Measurements from ENCODE around the gene USP27X. TPM values are rescaled to one million over a fixed set of nuclear protein-coding genes. Genes with fewer than 3 reads are reported as not detected.

Gene USP27X
- total and polyA plus RNA-seq, 2 donors from 2014 or later = 3.3 to 4.3 TPM

DNA sequence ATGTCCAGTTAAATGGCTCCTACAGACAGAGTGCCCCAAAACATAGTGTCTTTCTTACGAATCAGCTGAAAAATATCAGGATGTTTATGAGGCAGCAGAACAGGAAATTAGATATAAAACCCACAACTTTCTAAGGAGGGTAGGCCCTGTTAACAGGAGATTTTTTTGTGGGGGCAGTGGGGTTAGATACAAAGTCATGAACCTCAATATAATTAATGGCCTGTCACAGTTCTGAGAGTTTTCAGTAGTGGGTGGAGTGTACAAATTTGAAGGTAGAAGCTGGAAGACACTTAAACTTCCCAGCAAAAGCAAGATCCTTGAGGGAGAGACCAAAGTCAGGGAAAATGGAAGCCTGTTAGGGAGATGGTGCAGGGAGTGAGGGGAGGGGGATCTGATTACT is 32.8 kb upstream of the USP27X start:
- DNase-seq (peak in 2 of 5 donors; percentile 22 to 29), FAIRE-seq (no peak)
- peaks cover under 1% of the 10 kb centered on the region for H3K27me3 ChIP-seq (ENCODE audit: control insufficient read depth, insufficient read depth, low read length)
- H3K4me1 ChIP-seq (ENCODE audit: control insufficient read depth in 2 of 3, insufficient read depth in 2 of 3, low read depth in 1 of 3, low read length in 3 of 3) = no peaks in the 10 kb centered on the region
- no peak overlapping the region for H3K27ac ChIP-seq (ENCODE audit: low read depth in 2 of 2, low read length in 2 of 2)
- intact Hi-C loops (cut with DNase I) = no loop called here
- TF ChIP-seq, protein P1, sequence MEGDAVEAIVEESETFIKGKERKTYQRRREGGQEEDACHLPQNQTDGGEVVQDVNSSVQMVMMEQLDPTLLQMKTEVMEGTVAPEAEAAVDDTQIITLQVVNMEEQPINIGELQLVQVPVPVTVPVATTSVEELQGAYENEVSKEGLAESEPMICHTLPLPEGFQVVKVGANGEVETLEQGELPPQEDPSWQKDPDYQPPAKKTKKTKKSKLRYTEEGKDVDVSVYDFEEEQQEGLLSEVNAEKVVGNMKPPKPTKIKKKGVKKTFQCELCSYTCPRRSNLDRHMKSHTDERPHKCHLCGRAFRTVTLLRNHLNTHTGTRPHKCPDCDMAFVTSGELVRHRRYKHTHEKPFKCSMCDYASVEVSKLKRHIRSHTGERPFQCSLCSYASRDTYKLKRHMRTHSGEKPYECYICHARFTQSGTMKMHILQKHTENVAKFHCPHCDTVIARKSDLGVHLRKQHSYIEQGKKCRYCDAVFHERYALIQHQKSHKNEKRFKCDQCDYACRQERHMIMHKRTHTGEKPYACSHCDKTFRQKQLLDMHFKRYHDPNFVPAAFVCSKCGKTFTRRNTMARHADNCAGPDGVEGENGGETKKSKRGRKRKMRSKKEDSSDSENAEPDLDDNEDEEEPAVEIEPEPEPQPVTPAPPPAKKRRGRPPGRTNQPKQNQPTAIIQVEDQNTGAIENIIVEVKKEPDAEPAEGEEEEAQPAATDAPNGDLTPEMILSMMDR (IDR thresholded peaks at IDR 0.05; ENCODE audit: borderline replicate concordance, extremely low read depth, insufficient read depth) = no peak
- no peaks in the 10 kb centered on the region for H3K36me3 ChIP-seq (ENCODE audit: control insufficient read depth in 2 of 3, insufficient read depth in 3 of 3, low read length in 3 of 3)
- H3K9me3 ChIP-seq (ENCODE audit: control insufficient read depth in 2 of 3, insufficient read depth in 1 of 3, low read length in 3 of 3) = no peaks in the 10 kb centered on the region
- no peak overlapping the region for H3K9ac ChIP-seq (ENCODE audit: low read length in 3 of 3)
- H3K4me3 ChIP-seq (ENCODE audit: low read length in 3 of 3) = no peak overlapping the region

DNA sequence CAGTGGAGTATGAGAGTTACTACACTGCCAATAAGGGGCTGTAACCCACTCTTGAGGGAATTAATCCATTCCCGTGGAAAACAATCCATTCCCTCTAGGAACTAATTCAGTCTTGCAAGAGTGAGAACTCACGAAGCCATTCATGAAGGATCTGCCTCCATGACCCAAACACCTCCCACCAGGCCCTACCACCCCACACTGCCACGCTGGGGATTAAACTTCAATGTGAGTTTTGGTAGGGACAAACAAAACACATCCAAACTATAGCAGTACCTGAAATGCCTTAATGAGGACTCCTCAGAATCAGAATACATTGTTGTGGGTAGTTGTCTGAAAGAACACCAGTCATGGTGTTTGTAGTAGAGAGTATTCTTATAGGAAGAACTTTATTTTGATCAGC is 31.0 kb upstream of the USP27X start:
- no peak for DNase-seq
- peaks cover 3% of the 10 kb centered on the region for H3K27me3 ChIP-seq (ENCODE audit: control insufficient read depth, insufficient read depth, low read length)
- FAIRE-seq = no peak
- H3K9me3 ChIP-seq (ENCODE audit: control insufficient read depth in 2 of 3, insufficient read depth in 1 of 3, low read length in 3 of 3) = no peaks in the 10 kb centered on the region
- H3K4me3 ChIP-seq (ENCODE audit: low read length in 3 of 3) = no peak overlapping the region
- H3K27ac ChIP-seq (ENCODE audit: low read depth in 2 of 2, low read length in 2 of 2) = no peak overlapping the region
- H3K9ac ChIP-seq (ENCODE audit: low read length in 3 of 3) = no peak overlapping the region
- TF ChIP-seq, protein P1 (IDR thresholded peaks at IDR 0.05; ENCODE audit: borderline replicate concordance, extremely low read depth, insufficient read depth) = no peak
- H3K36me3 ChIP-seq (ENCODE audit: control insufficient read depth in 2 of 3, insufficient read depth in 3 of 3, low read length in 3 of 3) = no peaks in the 10 kb centered on the region
- H3K4me1 ChIP-seq (ENCODE audit: control insufficient read depth in 2 of 3, insufficient read depth in 2 of 3, low read depth in 1 of 3, low read length in 3 of 3) = no peaks in the 10 kb centered on the region
- intact Hi-C loops (cut with DNase I) = no loop called here

DNA sequence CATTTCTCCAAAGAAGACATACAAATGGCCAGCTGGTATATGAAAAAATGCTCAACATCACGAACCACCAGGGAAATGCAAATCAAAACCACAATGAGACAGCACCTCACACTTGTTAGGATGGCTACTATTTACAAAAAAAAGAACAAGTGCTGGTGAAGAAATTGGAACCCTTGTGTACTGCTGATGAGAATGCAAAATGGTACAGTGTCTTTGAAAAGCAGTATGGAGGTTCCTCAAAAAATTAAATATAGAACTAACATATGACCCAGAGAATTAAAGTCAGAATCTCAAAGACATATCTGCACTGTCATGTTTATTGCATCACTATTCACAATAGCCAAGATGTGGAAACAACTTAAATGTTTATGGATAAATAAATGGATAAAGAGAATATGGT is 29.3 kb upstream of the USP27X start:
- H3K27me3 ChIP-seq (ENCODE audit: control insufficient read depth, insufficient read depth, low read length) = peaks cover 4% of the 10 kb centered on the region
- TF ChIP-seq, protein P1 (IDR thresholded peaks at IDR 0.05; ENCODE audit: borderline replicate concordance, extremely low read depth, insufficient read depth) = no peak

DNA sequence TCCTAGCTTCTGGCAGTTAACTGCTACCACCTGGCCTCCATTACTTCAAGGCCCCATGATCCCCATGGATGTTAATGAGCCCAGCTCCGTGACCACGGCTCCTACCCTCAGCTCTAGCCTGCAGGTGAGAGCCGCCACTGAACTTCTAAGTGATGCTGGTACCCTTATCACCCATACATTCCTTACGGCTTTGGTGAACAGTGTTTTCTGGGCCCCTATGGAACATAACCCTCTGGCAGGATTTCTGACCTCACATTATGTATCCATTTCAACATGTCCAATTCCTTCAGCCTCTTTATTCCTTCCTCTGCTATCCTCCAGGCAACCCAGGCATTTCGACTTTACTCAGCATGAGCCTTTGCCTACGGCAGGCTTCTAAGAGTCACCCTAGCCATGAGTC is 25.6 kb upstream of the USP27X start:
- intact Hi-C loops (cut with DNase I) = no loop called here
- H3K4me3 ChIP-seq (ENCODE audit: low read length in 3 of 3) = no peak overlapping the region
- TF ChIP-seq, protein P1 (IDR thresholded peaks at IDR 0.05; ENCODE audit: borderline replicate concordance, extremely low read depth, insufficient read depth) = no peak
- no peak overlapping the region for H3K27ac ChIP-seq (ENCODE audit: low read depth in 2 of 2, low read length in 2 of 2)
- no peak for FAIRE-seq
- H3K9ac ChIP-seq (ENCODE audit: low read length in 3 of 3) = no peak overlapping the region
- H3K36me3 ChIP-seq (ENCODE audit: control insufficient read depth in 2 of 3, insufficient read depth in 3 of 3, low read length in 3 of 3) = no peaks in the 10 kb centered on the region
- DNase-seq = no peak
- H3K4me1 ChIP-seq (ENCODE audit: control insufficient read depth in 2 of 3, insufficient read depth in 2 of 3, low read depth in 1 of 3, low read length in 3 of 3) = no peaks in the 10 kb centered on the region
- no peaks in the 10 kb centered on the region for H3K9me3 ChIP-seq (ENCODE audit: control insufficient read depth in 2 of 3, insufficient read depth in 1 of 3, low read length in 3 of 3)
- H3K27me3 ChIP-seq (ENCODE audit: control insufficient read depth, insufficient read depth, low read length) = peaks cover 4% of the 10 kb centered on the region

More for the DNA sequence above, 29.3 kb upstream of the USP27X start:
- intact Hi-C loops (cut with DNase I) = no loop called here
- H3K27ac ChIP-seq (ENCODE audit: low read depth in 2 of 2, low read length in 2 of 2) = no peak overlapping the region
- no peak overlapping the region for H3K4me3 ChIP-seq (ENCODE audit: low read length in 3 of 3)
- H3K9ac ChIP-seq (ENCODE audit: low read length in 3 of 3) = no peak overlapping the region
- H3K9me3 ChIP-seq (ENCODE audit: control insufficient read depth in 2 of 3, insufficient read depth in 1 of 3, low read length in 3 of 3) = no peaks in the 10 kb centered on the region
- FAIRE-seq (no peak), DNase-seq (no peak)
- H3K36me3 ChIP-seq (ENCODE audit: control insufficient read depth in 2 of 3, insufficient read depth in 3 of 3, low read length in 3 of 3) = no peaks in the 10 kb centered on the region
- no peaks in the 10 kb centered on the region for H3K4me1 ChIP-seq (ENCODE audit: control insufficient read depth in 2 of 3, insufficient read depth in 2 of 3, low read depth in 1 of 3, low read length in 3 of 3)

Measured in kidney (tissue), 14 donors.